Panc1 (cell line): Measurements from ENCODE around the gene ZDHHC23. TPM values are rescaled to one million over a fixed set of nuclear protein-coding genes. Genes with fewer than 3 reads are reported as not detected.

ENCODE experiments used
- ATAC-seq: fragments of 200-7000 bp; cut with Tn5 transposase; 2 replicates; pipeline ENCODE4 v1.9.1; 2020; ENCODE audit warnings: mild to moderate bottlenecking, moderate library complexity
- BruUV-seq: library from RNA; stranded (reverse); fragments of 400-500 nt; replicated peaks from 2 replicates; lab custom pipeline; 2021; lab: Mats Ljungman, UMichigan
- CTCF ChIA-PET: fragments of 300-600 bp; sonication (Branson Sonifier 250); formaldehyde crosslinking; loops from one replicate; lab custom pipeline; 2022; ENCODE audit warnings: antibody characterized with exemption; lab: Charles Lee
- POLR2A ChIA-PET: fragments of 300-600 bp; sonication (Branson Sonifier 250); formaldehyde crosslinking; loops from one replicate; lab custom pipeline; 2022; ENCODE audit warnings: antibody characterized with exemption; lab: Charles Lee
- DNase-seq: peaks from one replicate; pipeline ENCODE4 v3.0.0-alpha.2; 2010; ENCODE audit warnings: low read depth, low spot score
- H3K27ac ChIP-seq: 2 replicates; pipeline ENCODE4 v1.5.1; 2011; ENCODE audit warnings: mild to moderate bottlenecking, low read length, inconsistent platforms
- H3K27me3 ChIP-seq: fragments of 200-500 bp; sonication (Bioruptor generic); 2 replicates; pipeline ENCODE4 v1.6.0; 2014; ENCODE audit warnings: low read length, inconsistent platforms; ENCODE audit not compliant: control insufficient read depth, insufficient read depth
- H3K36me3 ChIP-seq: fragments of 200-500 bp; sonication (Bioruptor generic); 2 replicates; pipeline ENCODE4 v1.5.1; 2014; ENCODE audit warnings: inconsistent platforms, mild to moderate bottlenecking, low read length, moderate library complexity; ENCODE audit not compliant: control insufficient read depth, insufficient read depth
- H3K4me1 ChIP-seq: 2 replicates; pipeline ENCODE4 v1.5.1; 2011; ENCODE audit warnings: inconsistent platforms, mild to moderate bottlenecking, low read length, moderate library complexity; ENCODE audit not compliant: control insufficient read depth, insufficient read depth
- H3K4me3 ChIP-seq, 2 experiments: 2 replicates each; pipeline ENCODE4 v1.5.1; 2011 to 2012; ENCODE audit warnings: low read depth in 2 of 2, low read length in 2 of 2, mild to moderate bottlenecking in 2 of 2, inconsistent platforms in 1 of 2, moderate library complexity in 1 of 2
- H3K9me3 ChIP-seq: fragments of 200-500 bp; sonication (Bioruptor generic); 2 replicates; pipeline ENCODE4 v1.5.1; 2014; ENCODE audit warnings: low read depth, mild to moderate bottlenecking, inconsistent platforms, low read length, moderate library complexity; ENCODE audit not compliant: control insufficient read depth, insufficient read depth
- POLR2AphosphoS5 ChIP-seq: IDR thresholded peaks from 2 replicates; pipeline ENCODE4 v1.6.1; 2012; ENCODE audit warnings: mild to moderate bottlenecking, low read depth, low read length, moderate library complexity
- SIN3A ChIP-seq: IDR thresholded peaks from 2 replicates; pipeline ENCODE4 v1.6.1; 2012; ENCODE audit warnings: low read depth, mild to moderate bottlenecking, low read length, moderate library complexity, borderline replicate concordance; ENCODE audit not compliant: insufficient read depth
- TCF7L2 ChIP-seq: IDR thresholded peaks from 2 replicates; pipeline ENCODE4 v1.6.1; 2011; ENCODE audit warnings: mild to moderate bottlenecking, low read depth, low read length, inconsistent platforms
- in situ Hi-C: cut with HindIII; loops from 2 replicates; pipeline ENCODE4 v1.10.0; 2016; ENCODE audit warnings: low sequenced_read_pairs, low pct_unique_long_range_greater_than_20kb
- intact Hi-C: fragments of 100-400 bp; cut with micrococcal nuclease; formaldehyde crosslinking; loops from one replicate; pipeline ENCODE4 v1.10.0; 2022; ENCODE audit not compliant: unreplicated experiment
- total RNA-seq: library from RNA; stranded (reverse); gene quantifications from one replicate; pipeline ENCODE4 v1.2.1, GENCODE V29; 2021; ENCODE audit not compliant: unreplicated experiment
- TF ChIP-seq, protein P1 (sequence below): fragments of 450-650 bp; IDR thresholded peaks from 2 replicates; pipeline ENCODE4 v1.5.1; 2017; ENCODE audit warnings: mild to moderate bottlenecking
- TF ChIP-seq, protein P2 (sequence below), 2 experiments: IDR thresholded peaks; 2 replicates each; pipeline ENCODE4 v1.6.1; 2011 to 2012; ENCODE audit warnings: low read depth in 2 of 2, control low read depth in 1 of 2, low read length in 1 of 2, mild to moderate bottlenecking in 1 of 2, moderate library complexity in 1 of 2; ENCODE audit not compliant: insufficient read depth in 1 of 2

ZDHHC23 gene
- total RNA-seq, 1 experiment from 2014 or later: 23.6 TPM

DNA sequence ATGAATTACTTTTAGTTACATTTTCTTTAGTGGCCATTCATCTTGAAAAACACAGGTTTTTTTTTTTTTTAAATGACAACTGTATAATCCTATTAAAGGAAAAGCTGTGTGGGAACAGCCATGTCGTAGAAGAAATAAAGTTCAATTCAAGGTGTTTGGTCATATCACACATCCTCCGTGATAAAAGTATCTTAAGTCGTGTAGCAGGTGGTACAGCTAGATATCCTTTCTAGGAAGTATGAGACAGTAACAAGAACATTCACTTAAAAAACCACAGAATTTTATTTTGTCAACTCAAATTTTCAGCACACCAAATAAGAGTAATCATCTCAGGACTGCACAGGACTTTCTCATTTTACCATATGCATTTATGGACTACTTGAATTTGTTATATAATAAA is 16.1 kb downstream of the ZDHHC23 start:
- TF ChIP-seq, protein P1, sequence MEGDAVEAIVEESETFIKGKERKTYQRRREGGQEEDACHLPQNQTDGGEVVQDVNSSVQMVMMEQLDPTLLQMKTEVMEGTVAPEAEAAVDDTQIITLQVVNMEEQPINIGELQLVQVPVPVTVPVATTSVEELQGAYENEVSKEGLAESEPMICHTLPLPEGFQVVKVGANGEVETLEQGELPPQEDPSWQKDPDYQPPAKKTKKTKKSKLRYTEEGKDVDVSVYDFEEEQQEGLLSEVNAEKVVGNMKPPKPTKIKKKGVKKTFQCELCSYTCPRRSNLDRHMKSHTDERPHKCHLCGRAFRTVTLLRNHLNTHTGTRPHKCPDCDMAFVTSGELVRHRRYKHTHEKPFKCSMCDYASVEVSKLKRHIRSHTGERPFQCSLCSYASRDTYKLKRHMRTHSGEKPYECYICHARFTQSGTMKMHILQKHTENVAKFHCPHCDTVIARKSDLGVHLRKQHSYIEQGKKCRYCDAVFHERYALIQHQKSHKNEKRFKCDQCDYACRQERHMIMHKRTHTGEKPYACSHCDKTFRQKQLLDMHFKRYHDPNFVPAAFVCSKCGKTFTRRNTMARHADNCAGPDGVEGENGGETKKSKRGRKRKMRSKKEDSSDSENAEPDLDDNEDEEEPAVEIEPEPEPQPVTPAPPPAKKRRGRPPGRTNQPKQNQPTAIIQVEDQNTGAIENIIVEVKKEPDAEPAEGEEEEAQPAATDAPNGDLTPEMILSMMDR: no peak
- TF ChIP-seq, protein P2, sequence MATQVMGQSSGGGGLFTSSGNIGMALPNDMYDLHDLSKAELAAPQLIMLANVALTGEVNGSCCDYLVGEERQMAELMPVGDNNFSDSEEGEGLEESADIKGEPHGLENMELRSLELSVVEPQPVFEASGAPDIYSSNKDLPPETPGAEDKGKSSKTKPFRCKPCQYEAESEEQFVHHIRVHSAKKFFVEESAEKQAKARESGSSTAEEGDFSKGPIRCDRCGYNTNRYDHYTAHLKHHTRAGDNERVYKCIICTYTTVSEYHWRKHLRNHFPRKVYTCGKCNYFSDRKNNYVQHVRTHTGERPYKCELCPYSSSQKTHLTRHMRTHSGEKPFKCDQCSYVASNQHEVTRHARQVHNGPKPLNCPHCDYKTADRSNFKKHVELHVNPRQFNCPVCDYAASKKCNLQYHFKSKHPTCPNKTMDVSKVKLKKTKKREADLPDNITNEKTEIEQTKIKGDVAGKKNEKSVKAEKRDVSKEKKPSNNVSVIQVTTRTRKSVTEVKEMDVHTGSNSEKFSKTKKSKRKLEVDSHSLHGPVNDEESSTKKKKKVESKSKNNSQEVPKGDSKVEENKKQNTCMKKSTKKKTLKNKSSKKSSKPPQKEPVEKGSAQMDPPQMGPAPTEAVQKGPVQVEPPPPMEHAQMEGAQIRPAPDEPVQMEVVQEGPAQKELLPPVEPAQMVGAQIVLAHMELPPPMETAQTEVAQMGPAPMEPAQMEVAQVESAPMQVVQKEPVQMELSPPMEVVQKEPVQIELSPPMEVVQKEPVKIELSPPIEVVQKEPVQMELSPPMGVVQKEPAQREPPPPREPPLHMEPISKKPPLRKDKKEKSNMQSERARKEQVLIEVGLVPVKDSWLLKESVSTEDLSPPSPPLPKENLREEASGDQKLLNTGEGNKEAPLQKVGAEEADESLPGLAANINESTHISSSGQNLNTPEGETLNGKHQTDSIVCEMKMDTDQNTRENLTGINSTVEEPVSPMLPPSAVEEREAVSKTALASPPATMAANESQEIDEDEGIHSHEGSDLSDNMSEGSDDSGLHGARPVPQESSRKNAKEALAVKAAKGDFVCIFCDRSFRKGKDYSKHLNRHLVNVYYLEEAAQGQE (IDR thresholded peaks at IDR 0.05; ENCODE audit: insufficient read depth in 1 of 2, low read depth in 2 of 2, low read length in 1 of 2): no peak
- TF ChIP-seq TCF7L2: no peak
- TF ChIP-seq SIN3A: no peak
- TF ChIP-seq POLR2AphosphoS5: no peak
- H3K27me3 ChIP-seq: no peaks in the 10 kb centered on the region
- intact Hi-C loops (no loop called here), in situ Hi-C loops (no loop called here)
- ChIA-PET POLR2A (interaction anchor here (0.5 kb wide), 1 partner anchor 110 kb away, joined by 3 read pairs; no protein-coding TSS in a partner anchor), CTCF (no interaction called here)
- no peaks in the 10 kb centered on the region for H3K4me1 ChIP-seq
- BruUV-seq: no TSS peak
- no peak overlapping the region for H3K4me3 ChIP-seq
- ATAC-seq (no peak), DNase-seq (no peak)
- no peaks in the 10 kb centered on the region for H3K9me3 ChIP-seq
- H3K27ac ChIP-seq: no peak overlapping the region
- H3K36me3 ChIP-seq: no peaks in the 10 kb centered on the region; the same call in 1 of the 2 replicates

DNA sequence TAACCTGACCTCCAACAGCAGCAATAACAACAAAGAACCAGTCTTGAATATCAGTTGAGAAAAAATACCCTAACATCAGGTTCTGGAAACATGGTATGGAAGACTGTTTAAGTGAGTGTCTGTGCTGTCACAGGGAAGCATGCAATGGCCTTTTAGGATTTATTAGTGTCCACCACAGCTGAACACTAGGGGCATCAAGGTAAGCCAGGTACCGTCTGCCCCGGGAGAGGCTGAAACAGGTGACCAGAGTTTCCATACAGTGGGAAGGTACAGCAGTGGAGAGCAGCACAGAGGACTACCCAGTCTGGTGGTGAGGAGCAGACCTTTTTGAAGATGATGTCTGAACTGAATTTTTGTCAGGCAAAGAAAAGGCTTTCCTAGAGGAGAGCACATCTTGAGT is 18.4 kb downstream of the ZDHHC23 start:
- no peaks in the 10 kb centered on the region for H3K36me3 ChIP-seq
- CTCF ChIA-PET: no interaction called here
- H3K9me3 ChIP-seq: no peaks in the 10 kb centered on the region
- intact Hi-C loops (no loop called here), in situ Hi-C loops (no loop called here)
- BruUV-seq: no TSS peak
- DNase-seq: no peak
- TF ChIP-seq, protein P2 (IDR thresholded peaks at IDR 0.05; ENCODE audit: insufficient read depth in 1 of 2, low read depth in 2 of 2, low read length in 1 of 2): no peak
- TF ChIP-seq, protein P1: peak; percentile 32; the same call in 1 of the 2 replicates
- ATAC-seq: peak; percentile 75; the same call in 1 of the 2 replicates
- POLR2A ChIA-PET: no interaction called here
- no peak overlapping the region for H3K4me3 ChIP-seq
- H3K27me3 ChIP-seq: no peaks in the 10 kb centered on the region
- no peak overlapping the region for H3K27ac ChIP-seq
- H3K4me1 ChIP-seq: no peaks in the 10 kb centered on the region
